Right atrium auricular region (tissue), 2 donors: ENCODE results near the gene SLC17A9. TPM values are rescaled to one million over a fixed set of nuclear protein-coding genes. Genes with fewer than 3 reads are reported as not detected.

Experiments used
- DNase-seq: peaks from one replicate; pipeline ENCODE4 v3.0.0-alpha.2; 2019; ENCODE audit warnings: low spot score
- H3K27ac ChIP-seq, 2 donors: fragments of 200-600 bp; sonication (generic); 1 replicate in 1 of 2; 2 replicates in 1 of 2; pipeline ENCODE4 v1.5.1; 2016 to 2019
- H3K27me3 ChIP-seq, 2 donors: fragments of 200-600 bp; sonication (generic); one replicate each; pipeline versions ENCODE4 v1.5.1 to v1.6.0; 2017 to 2019
- H3K36me3 ChIP-seq: fragments of 200-600 bp; sonication (generic); one replicate; pipeline ENCODE4 v1.5.1; 2016
- H3K4me1 ChIP-seq, 2 donors: fragments of 200-600 bp; sonication (generic); one replicate each; pipeline versions ENCODE4 v1.5.1 to v1.6.0; 2017 to 2019
- H3K4me3 ChIP-seq, 2 donors: fragments of 200-600 bp; sonication (generic); 1 replicate in 1 of 2; 2 replicates in 1 of 2; pipeline ENCODE4 v1.5.1; 2017 to 2019; ENCODE audit warnings: mild to moderate bottlenecking in 1 of 2, moderate library complexity in 1 of 2
- H3K9me3 ChIP-seq, 2 donors: fragments of 200-600 bp; sonication (generic); one replicate each; pipeline ENCODE4 v1.5.1; 2019
- CTCF ChIP-seq, 2 donors: fragments of 200-600 bp; sonication (generic); IDR thresholded peaks; one replicate each; pipeline ENCODE4 v1.5.1; 2019; ENCODE audit warnings: antibody characterized with exemption in 2 of 2
- total RNA-seq, 2 donors: library from RNA; depleted of rRNA; stranded (reverse); fragments of >200 nt; gene quantifications; one replicate each; pipeline ENCODE4 v1.1.0, GENCODE V29; 2016

SLC17A9 gene
- total RNA-seq, 2 donors from 2014 or later, result 1.3 to 1.8 TPM

DNA sequence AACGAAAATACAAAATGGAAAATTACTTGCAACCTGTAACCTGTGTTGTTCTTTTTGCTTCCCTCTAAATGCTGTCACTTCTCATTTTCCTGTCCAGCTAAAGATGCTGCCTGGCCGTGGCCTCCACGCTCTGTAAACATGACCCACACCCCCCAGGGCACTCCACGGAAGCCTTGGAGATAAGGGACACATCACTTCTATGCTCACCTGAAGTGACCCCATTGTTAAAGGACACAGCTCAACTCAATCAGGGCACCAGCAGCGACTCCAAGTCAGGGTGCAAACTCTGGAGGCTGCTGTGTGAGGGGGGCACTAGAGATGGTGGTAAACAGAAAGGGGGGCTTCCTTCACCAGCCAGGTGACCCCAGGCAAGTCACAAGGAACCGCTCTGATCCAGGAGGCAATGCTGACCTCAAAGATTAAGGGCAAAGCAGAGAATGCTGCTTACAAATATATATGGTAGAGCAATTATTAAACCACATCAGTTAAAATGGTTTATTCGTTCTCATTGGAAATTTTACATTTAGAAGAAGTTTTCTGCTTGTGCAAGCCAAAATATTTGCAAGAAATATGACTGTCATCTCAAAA is 39.4 kb upstream of the SLC17A9 start:
- Histone ChIP-seq H3K27me3 (no peaks in the 10 kb centered on the region), H3K27ac (no peak overlapping the region), H3K9me3 (no peaks in the 10 kb centered on the region), H3K4me1 (peaks cover 0 to 51% of the 10 kb centered on the region in 2 donors), H3K36me3 (peaks cover 55% of the 10 kb centered on the region), H3K4me3 (no peak overlapping the region)
- no peak for DNase-seq
- TF ChIP-seq CTCF (IDR thresholded peaks at IDR 0.05), result no peak

DNA sequence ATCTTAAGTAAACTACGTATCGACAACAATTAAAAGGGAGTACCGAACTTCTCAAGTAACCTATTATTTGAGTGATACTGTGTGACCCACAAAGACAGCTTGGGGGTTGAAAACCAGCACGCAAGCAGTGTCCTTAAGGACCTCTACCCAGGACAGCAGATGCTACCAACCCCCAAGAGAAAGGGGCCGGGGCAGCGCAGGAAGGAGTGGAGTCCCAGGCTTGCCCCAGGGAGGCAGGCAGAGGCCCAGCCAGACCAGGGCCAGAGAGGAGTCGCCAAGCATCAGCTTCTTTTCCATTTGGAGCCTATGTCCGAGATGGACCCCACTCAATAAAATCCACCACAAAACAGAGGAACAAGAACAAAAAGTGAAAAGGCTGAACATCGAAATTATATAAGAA is 38.1 kb upstream of the SLC17A9 start:
- Histone ChIP-seq H3K4me1 (peaks cover 0 to 64% of the 10 kb centered on the region in 2 donors), H3K4me3 (no peak overlapping the region), H3K27me3 (no peaks in the 10 kb centered on the region), H3K9me3 (no peaks in the 10 kb centered on the region), H3K36me3 (peaks cover 42% of the 10 kb centered on the region), H3K27ac (no peak overlapping the region)
- DNase-seq, result no peak
- no peak for TF ChIP-seq CTCF (IDR thresholded peaks at IDR 0.05)

- Histone ChIP-seq H3K36me3 (peaks cover 36% of the 10 kb centered on the region), H3K4me3 (peak overlapping the region in 1 of 2 donors; percentile 7), H3K27ac (no peak overlapping the region), H3K27me3 (no peaks in the 10 kb centered on the region), H3K4me1 (peaks cover 0 to 70% of the 10 kb centered on the region in 2 donors), H3K9me3 (no peaks in the 10 kb centered on the region)
- TF ChIP-seq CTCF (IDR thresholded peaks at IDR 0.05), result no peak
- no peak for DNase-seq
Measured at GRCh38 chr20:62914970-62915457, 37.5 kb upstream of the SLC17A9 start.

DNA sequence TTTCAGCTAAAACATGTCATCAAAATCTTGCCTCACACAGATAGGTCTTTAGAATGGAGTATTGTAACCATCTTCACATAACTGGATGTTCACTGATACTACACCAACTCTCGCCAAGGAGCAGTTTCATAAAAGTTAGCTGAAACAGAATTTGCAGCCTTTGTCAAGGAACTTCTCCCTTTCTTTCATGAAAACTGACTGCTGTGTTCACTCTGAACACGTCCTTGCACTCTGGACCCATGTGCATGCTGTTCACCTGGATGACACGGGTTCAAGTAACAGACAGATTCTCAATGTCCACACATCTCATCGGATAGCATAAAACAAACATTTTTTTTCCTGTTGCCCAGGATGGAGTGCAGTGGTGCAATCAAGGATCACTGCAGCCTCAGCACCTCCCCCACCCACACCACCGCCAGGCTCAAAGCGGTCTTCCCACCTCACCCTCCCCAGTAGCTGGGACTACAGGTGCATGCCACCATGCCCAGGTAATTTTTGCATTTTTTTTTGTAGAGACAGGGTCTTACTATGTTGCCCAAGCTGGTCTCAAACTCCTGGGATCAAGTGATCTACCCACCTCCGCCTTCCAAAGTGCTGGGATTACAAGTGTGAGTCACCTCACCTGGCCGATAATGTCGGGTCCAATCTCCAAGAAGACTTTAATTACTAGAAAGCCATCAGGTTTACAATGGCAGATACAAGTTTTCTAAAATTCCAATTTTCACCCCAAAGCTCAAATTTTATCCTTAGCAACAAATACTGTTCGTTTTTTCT is 35.6 kb upstream of the SLC17A9 start:
- Histone ChIP-seq H3K4me1 (peaks cover 0 to 88% of the 10 kb centered on the region in 2 donors), H3K27ac (no peak overlapping the region), H3K27me3 (no peaks in the 10 kb centered on the region), H3K4me3 (no peak overlapping the region), H3K9me3 (no peaks in the 10 kb centered on the region), H3K36me3 (peaks cover 17% of the 10 kb centered on the region)
- TF ChIP-seq CTCF (IDR thresholded peaks at IDR 0.05), result no peak
- no peak for DNase-seq

GRCh38 chr20:62917720-62918119 is 34.8 kb upstream of the SLC17A9 start:
- Histone ChIP-seq H3K4me1 (peaks cover 0 to 92% of the 10 kb centered on the region in 2 donors), H3K36me3 (peaks cover 9% of the 10 kb centered on the region), H3K9me3 (no peaks in the 10 kb centered on the region), H3K27me3 (no peaks in the 10 kb centered on the region), H3K4me3 (no peak overlapping the region), H3K27ac (no peak overlapping the region)
- no peak for TF ChIP-seq CTCF (IDR thresholded peaks at IDR 0.05)
- no peak for DNase-seq
